Measurements from ENCODE around the gene DAZAP1.
"Not testable (repeated sequence)": the region's sequence is repeated elsewhere in the genome, so short reads cannot be mapped to it uniquely, and the experiment has no call there.

GRCh38 chr19:1477056-1477455, 69.7 kb downstream of the DAZAP1 start:
- TF ChIP-seq, protein P1, sequence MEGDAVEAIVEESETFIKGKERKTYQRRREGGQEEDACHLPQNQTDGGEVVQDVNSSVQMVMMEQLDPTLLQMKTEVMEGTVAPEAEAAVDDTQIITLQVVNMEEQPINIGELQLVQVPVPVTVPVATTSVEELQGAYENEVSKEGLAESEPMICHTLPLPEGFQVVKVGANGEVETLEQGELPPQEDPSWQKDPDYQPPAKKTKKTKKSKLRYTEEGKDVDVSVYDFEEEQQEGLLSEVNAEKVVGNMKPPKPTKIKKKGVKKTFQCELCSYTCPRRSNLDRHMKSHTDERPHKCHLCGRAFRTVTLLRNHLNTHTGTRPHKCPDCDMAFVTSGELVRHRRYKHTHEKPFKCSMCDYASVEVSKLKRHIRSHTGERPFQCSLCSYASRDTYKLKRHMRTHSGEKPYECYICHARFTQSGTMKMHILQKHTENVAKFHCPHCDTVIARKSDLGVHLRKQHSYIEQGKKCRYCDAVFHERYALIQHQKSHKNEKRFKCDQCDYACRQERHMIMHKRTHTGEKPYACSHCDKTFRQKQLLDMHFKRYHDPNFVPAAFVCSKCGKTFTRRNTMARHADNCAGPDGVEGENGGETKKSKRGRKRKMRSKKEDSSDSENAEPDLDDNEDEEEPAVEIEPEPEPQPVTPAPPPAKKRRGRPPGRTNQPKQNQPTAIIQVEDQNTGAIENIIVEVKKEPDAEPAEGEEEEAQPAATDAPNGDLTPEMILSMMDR (IDR thresholded peaks at IDR 0.05) = not testable (repeated sequence)
- not testable (repeated sequence) for TF ChIP-seq POLR2AphosphoS5, POLR2A (IDR thresholded peaks at IDR 0.05)

Data from breast epithelium (tissue), 3 donors.